HG02840 (cell line): ENCODE measurements around the gene FBXO44.
"Not testable (repeated sequence)": the region's sequence is repeated elsewhere in the genome, so short reads cannot be mapped to it uniquely, and the experiment has no call there.

ENCODE experiments used
- ATAC-seq: cut with Tn5 transposase; IDR thresholded peaks from one replicate; pipeline ENCODE4 v1.9.1; 2021; ENCODE audit warnings: mild to moderate bottlenecking, moderate library complexity, moderate number of reproducible peaks; ENCODE audit not compliant: unreplicated experiment, low FRiP score

The FBXO44 gene

DNA sequence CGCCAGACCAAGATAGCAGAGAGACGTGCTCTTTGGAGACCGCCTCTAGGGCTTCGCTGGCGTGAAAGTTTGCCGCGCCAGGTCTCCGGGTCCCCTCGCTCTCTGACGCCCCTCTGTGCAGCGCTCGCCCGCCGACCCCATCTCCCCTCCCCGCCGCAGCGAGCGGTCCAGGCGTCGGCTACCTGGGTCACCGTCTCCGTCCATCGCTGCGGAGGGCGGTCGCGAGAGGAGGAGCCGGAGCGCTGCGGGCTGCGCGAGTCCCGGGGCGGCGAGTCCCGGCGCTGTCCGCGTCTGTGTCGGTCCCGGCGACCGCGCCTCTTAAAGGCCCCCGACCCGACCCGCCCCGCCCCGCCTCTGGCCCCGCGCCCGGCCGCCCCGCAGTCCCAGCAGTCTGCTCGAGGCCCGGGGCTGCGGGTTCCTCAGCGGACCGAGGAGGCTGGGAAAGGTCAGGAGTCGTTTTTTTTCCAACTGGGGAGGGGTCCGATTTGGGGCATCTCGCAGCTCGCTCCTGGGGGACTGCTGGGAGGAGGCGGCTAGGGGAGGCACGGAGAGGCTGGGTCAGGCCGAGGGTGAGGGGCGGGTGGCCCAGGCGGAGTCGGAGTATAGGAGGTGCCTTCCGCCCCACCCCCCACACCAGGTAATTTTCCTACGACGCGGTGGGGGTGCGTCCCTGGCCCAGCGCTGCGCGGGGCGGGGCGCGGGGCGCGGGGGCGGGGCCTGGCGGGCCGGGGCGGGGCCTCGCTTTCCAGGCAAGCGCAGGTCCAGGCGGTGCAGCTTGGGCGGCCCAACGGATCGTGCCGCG, at the start of gene FBXO44, which contains the start of gene FBXO2:
Gene FBXO44, plus strand, starts transcription at position 741 of the 802 bp plus-strand sequence. CDS start 959 bp downstream, outside the sequence.
Gene FBXO2, minus strand, starts transcription at position 293 of the 802 bp plus-strand sequence. Its CDS starts 89 bp downstream, at position 204.
- ATAC-seq, result no peak

- ATAC-seq, result no peak
Measured at GRCh38 chr1:11606775-11607174, 47.9 kb upstream of the FBXO44 start.

DNA sequence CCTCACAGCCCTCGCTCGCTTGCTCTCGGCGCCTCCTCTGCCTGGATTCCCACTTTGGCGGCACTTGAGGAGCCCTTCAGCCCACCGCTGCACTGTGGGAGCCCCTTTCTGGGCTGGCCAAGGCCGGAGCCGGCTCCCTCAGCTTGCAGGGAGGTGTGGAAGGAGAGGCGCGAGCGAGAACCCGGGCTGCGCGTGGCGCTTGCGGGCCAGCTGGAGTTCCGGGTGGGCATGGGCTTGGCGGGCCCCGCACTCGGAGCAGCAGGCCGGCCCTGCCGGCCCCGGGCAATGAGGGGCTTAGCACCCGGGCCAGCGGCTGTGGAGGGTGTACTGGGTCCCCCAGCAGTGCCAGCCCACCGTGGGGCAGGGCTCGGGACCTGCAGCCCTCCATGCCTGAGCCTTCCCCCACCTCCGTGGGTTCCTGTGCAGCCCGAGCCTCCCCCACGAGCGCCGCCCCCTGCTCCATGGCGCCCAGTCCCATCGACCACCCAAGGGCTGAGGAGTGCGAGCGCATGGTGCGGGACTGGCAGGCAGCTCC, 46.0 kb upstream of the FBXO44 start:
- ATAC-seq, result not testable (repeated sequence)

DNA sequence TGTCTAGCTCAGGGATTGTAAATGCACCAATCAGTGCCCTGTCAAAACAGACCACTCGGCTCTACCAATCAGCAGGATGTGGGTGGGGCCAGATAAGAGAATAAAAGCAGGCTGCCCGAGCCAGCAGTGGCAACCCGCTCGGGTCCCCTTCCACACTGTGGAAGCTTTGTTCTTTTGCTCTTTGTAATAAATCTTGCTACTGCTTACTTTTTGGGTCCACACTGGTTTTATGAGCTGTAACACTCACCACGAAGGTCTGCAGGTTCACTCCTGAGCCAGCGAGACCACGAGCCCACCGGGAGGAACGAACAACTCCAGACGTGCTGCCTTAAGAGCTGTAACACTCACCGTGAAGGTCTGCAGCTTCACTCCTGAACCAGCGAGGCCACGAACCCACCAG, 45.3 kb upstream of the FBXO44 start:
- not testable (repeated sequence) for ATAC-seq

- no peak for ATAC-seq
Measured at GRCh38 chr1:11610629-11611180, 44.0 kb upstream of the FBXO44 start.

GRCh38 chr1:11611638-11612327, 42.9 kb upstream of the FBXO44 start:
- ATAC-seq, result no peak

GRCh38 chr1:11613347-11613746, 41.3 kb upstream of the FBXO44 start:
- ATAC-seq, result no peak

DNA sequence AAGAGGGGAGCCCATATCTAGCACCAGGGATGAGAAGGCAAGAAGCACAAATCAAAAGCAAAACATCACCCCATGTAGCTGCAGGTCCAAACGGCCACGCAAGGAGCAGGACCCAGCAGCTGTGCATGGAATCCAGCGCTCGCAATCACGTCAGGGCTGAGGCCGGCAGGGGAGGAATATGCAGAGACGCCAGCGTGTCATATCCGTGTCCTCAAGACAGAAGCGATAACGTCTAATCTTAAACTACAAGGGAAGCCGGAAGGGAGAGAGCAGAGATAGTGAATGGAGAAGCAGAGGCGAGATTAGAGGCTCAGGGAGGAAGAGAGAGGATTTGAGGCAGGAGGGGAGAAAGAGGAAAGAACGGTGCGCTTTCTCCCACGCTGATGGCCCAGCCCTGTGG, 39.6 kb upstream of the FBXO44 start:
- no peak for ATAC-seq

DNA sequence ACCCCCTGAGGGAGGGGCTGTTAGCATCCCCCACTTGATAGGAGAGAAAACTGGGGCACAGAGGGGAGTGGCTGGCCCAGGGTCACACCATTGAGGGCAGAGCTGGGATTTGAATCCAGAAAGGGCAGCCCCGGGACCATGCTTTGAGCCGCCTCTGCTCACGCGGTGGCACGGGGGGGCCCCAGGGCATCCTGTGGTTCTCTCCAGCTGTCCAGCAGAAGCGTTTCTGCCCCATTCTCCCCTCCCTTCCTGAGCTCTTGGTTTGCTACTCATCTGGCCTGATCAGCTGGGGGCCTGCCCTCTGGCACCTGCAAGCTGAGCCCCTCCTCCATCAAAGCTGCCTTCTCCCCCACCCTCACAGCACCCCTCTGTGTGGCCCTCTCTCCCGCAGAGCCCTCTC, 37.9 kb upstream of the FBXO44 start:
- no peak for ATAC-seq

GRCh38 chr1:11617314-11617713, 37.4 kb upstream of the FBXO44 start:
- no peak for ATAC-seq

GRCh38 chr1:11617741-11618140, 36.9 kb upstream of the FBXO44 start:
- no peak for ATAC-seq

DNA sequence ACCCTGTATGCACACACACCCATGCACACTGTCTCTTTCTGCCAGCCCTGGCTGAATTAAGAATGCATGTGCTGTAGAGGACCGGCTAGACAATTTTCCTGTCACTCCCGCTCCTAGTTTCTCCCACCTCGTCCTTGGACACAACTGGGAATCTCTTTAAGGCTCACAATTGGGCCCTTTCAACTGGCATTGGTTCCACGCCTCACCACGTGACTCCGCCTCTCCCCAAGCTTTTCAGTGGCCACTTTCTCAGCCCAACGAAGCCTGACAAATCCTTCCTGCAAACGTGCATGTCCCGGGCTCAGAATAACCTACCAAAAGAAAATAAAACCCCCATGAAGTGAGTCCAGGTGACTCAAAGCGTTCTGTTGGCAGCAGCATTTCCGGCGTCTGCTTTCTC, 34.3 kb upstream of the FBXO44 start:
- ATAC-seq, result no peak

DNA sequence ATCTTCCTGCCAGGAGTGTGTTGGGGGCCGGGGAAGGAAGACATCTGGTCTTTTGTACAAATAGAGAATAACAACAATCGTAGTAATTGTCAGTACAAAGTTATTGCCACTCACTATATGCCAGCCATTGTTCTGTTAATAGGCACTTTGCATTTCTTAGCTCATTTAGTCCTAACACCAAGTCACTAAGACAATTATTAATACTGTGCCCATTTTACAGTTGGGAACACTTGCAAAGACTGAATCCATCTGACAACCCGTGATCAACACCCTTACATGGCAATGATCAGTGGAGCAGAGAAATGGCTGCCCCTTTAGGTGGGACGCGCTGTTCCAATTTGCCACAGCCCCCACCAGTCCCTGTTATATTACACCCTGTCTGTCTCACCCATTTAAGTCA, 33.8 kb upstream of the FBXO44 start:
- ATAC-seq, result no peak

DNA sequence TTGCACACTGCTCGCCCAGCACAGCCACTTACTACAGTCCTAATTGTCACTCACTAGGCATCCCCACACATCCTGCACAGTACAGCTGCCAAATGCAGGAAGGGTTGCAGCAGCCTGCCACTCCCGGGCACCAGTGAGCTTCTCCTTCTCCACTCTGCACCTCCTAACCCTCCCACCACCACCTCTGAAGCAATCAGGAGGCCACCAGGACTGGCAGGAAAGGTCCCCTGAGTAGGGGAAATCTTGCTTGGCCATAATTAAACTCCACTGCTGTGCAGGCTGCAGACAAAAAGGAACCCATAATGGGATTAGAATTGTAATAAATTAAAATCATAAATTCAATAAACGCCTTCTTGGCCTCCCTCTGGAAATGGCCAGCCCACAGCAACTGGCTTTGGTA, 32.3 kb upstream of the FBXO44 start:
- no peak for ATAC-seq

- ATAC-seq, result no peak
Measured at GRCh38 chr1:11623702-11624101, 31.0 kb upstream of the FBXO44 start.

DNA sequence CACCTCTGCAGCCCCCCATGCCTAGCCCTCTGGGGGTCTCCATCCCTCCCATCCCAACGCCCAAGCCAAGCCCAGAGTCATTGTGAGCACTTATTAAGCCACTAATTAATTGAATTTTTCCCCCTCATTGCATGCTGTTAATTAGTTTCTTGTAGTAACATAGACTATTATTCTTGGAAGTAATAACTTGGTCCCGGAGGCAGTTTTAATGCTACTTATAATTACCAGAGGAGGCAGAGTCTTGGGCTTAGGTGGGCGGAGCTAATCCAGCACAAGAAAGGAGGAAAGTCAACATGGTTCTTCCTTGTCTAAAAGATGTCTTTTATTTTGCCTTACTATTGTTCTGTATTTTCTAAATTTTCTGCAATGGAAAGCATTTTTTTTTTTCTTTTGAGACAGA, 28.1 kb upstream of the FBXO44 start:
- ATAC-seq, result no peak

DNA sequence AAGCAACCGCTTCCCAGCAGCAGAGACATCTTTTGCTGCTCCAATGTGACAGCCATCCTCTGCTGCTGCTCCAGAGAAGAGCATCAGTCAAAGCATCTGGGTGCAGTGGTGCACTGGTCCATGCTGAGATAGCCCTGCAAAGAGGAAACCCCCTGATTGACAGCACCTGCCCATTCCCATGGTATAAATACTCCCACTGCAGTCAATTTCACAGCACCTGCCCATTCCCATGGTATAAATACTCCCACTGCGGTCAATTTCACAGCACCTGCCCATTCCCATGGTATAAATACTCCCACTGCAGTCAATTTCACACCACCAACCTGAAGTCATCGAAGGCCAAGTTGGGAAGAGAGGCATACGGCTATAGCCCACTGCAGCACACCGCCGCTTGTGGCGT, 25.9 kb upstream of the FBXO44 start:
- ATAC-seq, result no peak

- ATAC-seq, result no peak
Measured at GRCh38 chr1:11629184-11630016, 25.3 kb upstream of the FBXO44 start.

DNA sequence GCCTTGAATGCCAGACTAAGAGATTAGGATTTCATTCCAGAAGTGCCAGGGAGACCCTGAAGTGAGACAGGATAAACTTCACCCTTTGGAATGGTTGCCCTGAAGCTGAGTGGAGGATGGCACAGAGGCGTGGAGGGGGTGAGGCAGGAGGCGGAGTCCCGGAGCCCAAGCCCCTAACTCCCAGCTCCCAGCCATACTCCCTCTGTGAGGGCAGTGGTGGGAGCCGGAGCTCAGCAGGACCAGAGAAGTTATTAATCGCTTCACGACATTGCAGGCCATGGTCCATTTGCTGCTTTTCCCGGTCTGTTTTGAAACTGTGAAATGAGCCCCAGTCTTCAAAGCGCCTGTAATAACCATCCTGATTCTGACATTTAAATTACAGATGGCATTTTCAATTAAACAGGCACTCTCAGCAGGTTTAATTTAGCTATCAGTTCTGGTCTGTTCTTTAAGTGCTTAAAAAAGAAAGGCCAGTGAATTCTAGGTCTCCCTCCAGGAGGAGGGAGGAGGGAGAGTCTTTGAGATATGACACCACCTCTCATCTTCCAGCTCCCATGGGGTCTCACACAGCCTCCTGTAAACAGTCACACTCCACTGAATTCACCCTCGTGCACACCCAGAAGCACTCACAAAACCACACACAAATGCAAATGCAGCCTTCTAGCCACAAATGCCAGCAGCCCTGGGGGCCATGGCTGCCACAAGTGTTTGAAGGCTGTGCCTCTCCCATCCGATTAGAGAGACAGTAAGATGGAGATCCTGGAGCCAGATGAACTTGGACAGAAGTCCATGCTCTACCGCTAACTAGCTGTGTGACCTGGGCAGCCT, 20.1 kb upstream of the FBXO44 start:
- ATAC-seq, result no peak
